Mucosa of descending colon (tissue), 3 donors: ENCODE data around the gene EFTUD2. TPM values are rescaled to one million over a fixed set of nuclear protein-coding genes. Genes with fewer than 3 reads are reported as not detected.
A peak's percentile ranks its signal among the peaks of the same experiment; 100 is the strongest.

Experiments
- ATAC-seq: fragments of 200-7000 bp; cut with Tn5 transposase; one replicate; pipeline ENCODE4 v1.9.1; 2020; ENCODE audit warnings: mild to moderate bottlenecking, moderate library complexity
- DNase-seq, 3 donors: peaks; one replicate each; pipeline ENCODE4 v3.0.0-alpha.2; 2020
- H3K36me3 ChIP-seq: fragments of 200-600 bp; one replicate; pipeline ENCODE4 v1.8.0; 2021; ENCODE audit warnings: low read depth, mild to moderate bottlenecking
- H3K4me1 ChIP-seq: fragments of 200-600 bp; one replicate; pipeline ENCODE4 v1.8.0; 2021; ENCODE audit warnings: low read depth, mild to moderate bottlenecking
- H3K4me3 ChIP-seq: fragments of 200-600 bp; one replicate; pipeline ENCODE4 v1.8.0; 2021; ENCODE audit warnings: mild to moderate bottlenecking
- H3K9me3 ChIP-seq: fragments of 200-600 bp; one replicate; pipeline ENCODE4 v1.8.0; 2021; ENCODE audit warnings: mild to moderate bottlenecking
- CTCF ChIP-seq: fragments of 200-600 bp; IDR thresholded peaks from one replicate; pipeline ENCODE4 v1.8.0; 2022; ENCODE audit warnings: antibody characterized with exemption, mild to moderate bottlenecking
- intact Hi-C, 2 donors: fragments of 100-400 bp; cut with DNase I in 1 of 2; cut with micrococcal nuclease in 1 of 2; formaldehyde crosslinking; loops; one replicate each; pipeline versions ENCODE4 v1.11.0 to v1.11.1; 2022; cut with DNase I, micrococcal nuclease
- total RNA-seq, 3 donors: library from RNA; stranded (reverse); fragmentation: NEBNext Ultra II Directional in 2 of 3; extraction: Animal tissue kit (Norgen Biotek cat#: 25700) in 2 of 3; gene quantifications; one replicate each; pipeline versions ENCODE4 v1.2.1 to v1.2.4, GENCODE V29; 2021 to 2023
- donor health status: DM: no; HTN: no; CAD: no; lungs with moderate emphysema.
- donor health status: DM: no; HTN: no; CAD: no.
- donor health status: DM: no; HTN: yes; CAD: no.

EFTUD2 gene
- total RNA-seq, 3 donors from 2014 or later, result 66.3 to 88.1 (median 82.0) TPM

- H3K36me3 ChIP-seq, result peaks cover 17% of the 10 kb centered on the region
- TF ChIP-seq CTCF, result no peak
- no peak for ATAC-seq
- no peak for DNase-seq
- H3K4me3 ChIP-seq, result no peak overlapping the region
- no peaks in the 10 kb centered on the region for H3K4me1 ChIP-seq
- intact Hi-C loops, result no loop called here
- no peaks in the 10 kb centered on the region for H3K9me3 ChIP-seq
These were observed 12.2 kb downstream of the EFTUD2 start for GRCh38 chr17:44887016-44887415.

- H3K9me3 ChIP-seq, result no peaks in the 10 kb centered on the region
- DNase-seq, result no peak
- H3K4me1 ChIP-seq, result no peaks in the 10 kb centered on the region
- no peak for TF ChIP-seq CTCF
- peaks cover 17% of the 10 kb centered on the region for H3K36me3 ChIP-seq
- intact Hi-C loops, result no loop called here
- H3K4me3 ChIP-seq, result no peak overlapping the region
- ATAC-seq, result no peak
These were observed 14.3 kb downstream of the EFTUD2 start for GRCh38 chr17:44884941-44885340.

- ATAC-seq (no peak), DNase-seq (no peak)
- no peaks in the 10 kb centered on the region for H3K9me3 ChIP-seq
- no peak for TF ChIP-seq CTCF
- no peaks in the 10 kb centered on the region for H3K4me1 ChIP-seq
- intact Hi-C loops, result no loop called here
- H3K4me3 ChIP-seq, result no peak overlapping the region
- H3K36me3 ChIP-seq, result peaks cover 21% of the 10 kb centered on the region
These were observed 18.1 kb downstream of the EFTUD2 start for GRCh38 chr17:44881145-44881544.

GRCh38 chr17:44880062-44880461 lies 19.2 kb downstream of the EFTUD2 start:
- ATAC-seq, result no peak
- intact Hi-C loops, result no loop called here

GRCh38 chr17:44879376-44879775 lies 19.9 kb downstream of the EFTUD2 start:
- no peak for TF ChIP-seq CTCF
- H3K4me3 ChIP-seq, result no peak overlapping the region
- no peak for DNase-seq
- no peaks in the 10 kb centered on the region for H3K9me3 ChIP-seq
- ATAC-seq, result no peak
- intact Hi-C loops, result no loop called here
- no peaks in the 10 kb centered on the region for H3K4me1 ChIP-seq
- peaks cover 28% of the 10 kb centered on the region for H3K36me3 ChIP-seq

More at GRCh38 chr17:44880062-44880461, 19.2 kb downstream of the EFTUD2 start:
- Histone ChIP-seq H3K4me1 (no peaks in the 10 kb centered on the region), H3K4me3 (no peak overlapping the region), H3K36me3 (peaks cover 22% of the 10 kb centered on the region), H3K9me3 (no peaks in the 10 kb centered on the region)
- DNase-seq, result no peak
- TF ChIP-seq CTCF, result no peak

- TF ChIP-seq CTCF, result no peak
- intact Hi-C loops, result no loop called here
- no peak for ATAC-seq
- H3K4me1 ChIP-seq, result no peaks in the 10 kb centered on the region
- no peaks in the 10 kb centered on the region for H3K9me3 ChIP-seq
- H3K4me3 ChIP-seq, result no peak overlapping the region
- peaks cover 30% of the 10 kb centered on the region for H3K36me3 ChIP-seq
- DNase-seq, result peak in 1 of 3 donors; percentile 56
These were observed 20.5 kb downstream of the EFTUD2 start for GRCh38 chr17:44878627-44879221.
